RPMI7951 (cell line): ENCODE measurements around the gene IGSF11. TPM values are rescaled to one million over a fixed set of nuclear protein-coding genes. Genes with fewer than 3 reads are reported as not detected.

ENCODE experiments used
- DNase-seq: peaks from one replicate; pipeline ENCODE4 v3.0.0-alpha.2; 2012; ENCODE audit warnings: low read depth
- total RNA-seq: library from RNA; depleted of rRNA; stranded (reverse); fragments of >200 nt; shearing (Covaris generic); gene quantifications from 2 replicates; pipeline ENCODE4 v1.2.3, GENCODE V29; 2014; rRNA removed

IGSF11 gene
- total RNA-seq, 1 experiment from 2014 or later: not detected

GRCh38 chr3:118884748-118885206 is 149.9 kb downstream of the IGSF11 start:
- peak; percentile 39 for DNase-seq

DNA sequence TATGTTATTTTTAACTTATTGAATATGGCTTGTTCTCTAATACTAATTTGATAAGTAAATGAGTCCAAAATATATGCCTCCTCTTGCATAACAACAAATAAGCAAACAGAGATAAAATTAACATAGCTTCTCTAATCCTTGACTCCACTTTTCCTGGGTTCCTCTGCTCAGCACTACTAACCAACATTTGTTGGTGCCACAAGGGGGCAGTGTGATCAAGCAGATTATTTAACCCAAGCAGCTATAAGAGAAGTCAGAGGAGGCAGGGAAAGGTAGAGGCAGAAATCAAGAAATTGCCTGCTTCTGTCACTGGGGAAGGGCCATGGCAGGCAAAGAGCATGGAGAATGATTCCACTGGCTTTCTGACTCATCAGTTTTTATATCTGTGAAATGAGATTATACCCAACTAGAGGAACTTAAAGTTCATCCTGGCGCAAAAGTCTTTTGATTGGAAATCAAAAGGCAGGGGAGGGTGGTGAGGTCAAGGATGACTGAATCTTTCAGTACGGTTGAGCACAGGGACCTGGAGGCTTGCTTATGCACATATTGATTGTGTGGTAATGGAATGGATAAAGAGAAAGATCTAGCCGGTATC is 152.2 kb downstream of the IGSF11 start:
- DNase-seq: peak; percentile 51

DNA sequence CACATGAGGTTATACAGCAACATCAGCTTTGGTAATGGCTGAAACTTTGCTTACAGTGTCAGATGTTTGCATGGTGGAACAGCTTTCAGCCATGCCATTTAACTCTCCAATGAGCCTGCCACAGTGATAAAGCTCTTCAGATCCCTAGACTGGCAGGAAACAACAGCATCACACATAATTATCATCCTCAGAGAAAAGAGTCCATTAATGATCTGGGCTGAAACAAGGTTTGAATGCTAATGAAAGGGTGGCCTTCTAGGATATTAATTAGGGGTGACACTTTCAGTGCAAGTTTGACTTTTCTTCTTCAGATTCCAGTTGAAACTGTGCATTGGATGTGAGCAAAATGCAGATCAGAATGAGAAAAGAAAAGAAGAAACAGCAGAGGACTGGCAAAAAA is 166.6 kb downstream of the IGSF11 start:
- no peak for DNase-seq

DNA sequence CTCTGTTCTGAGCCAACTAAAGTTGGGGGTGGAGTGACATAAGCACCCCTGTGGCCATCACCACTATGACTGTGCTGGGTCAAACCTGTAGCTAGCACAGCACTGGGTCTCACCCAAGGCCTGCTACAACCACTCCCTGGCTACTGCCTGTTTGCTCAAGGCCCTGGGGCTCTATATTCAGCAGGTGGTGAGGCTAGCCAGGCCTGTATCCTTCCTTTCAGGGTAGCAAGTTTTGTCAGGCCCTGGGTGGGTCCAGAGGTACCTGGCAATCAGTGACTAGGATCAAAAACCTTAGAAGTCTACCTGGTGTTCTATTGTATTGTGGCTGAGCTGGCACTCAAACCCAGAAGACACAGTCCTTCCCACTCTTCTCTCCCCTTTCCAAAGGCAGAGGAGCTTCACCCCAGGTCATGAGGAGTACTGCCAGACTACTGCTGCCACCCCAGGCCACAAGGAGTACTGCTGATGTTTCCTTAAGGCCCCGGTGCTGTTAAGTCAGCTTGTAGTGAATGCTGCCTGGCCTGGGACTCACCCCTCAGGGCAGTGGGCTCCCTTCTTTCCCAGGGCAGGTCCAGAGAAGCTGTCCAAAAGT is 170.8 kb downstream of the IGSF11 start:
- DNase-seq: no peak

GRCh38 chr3:118859950-118860349 is 174.7 kb downstream of the IGSF11 start:
- no peak for DNase-seq

- DNase-seq: peak; percentile 62
These were observed 183.0 kb downstream of the IGSF11 start for GRCh38 chr3:118851466-118852193.

DNA sequence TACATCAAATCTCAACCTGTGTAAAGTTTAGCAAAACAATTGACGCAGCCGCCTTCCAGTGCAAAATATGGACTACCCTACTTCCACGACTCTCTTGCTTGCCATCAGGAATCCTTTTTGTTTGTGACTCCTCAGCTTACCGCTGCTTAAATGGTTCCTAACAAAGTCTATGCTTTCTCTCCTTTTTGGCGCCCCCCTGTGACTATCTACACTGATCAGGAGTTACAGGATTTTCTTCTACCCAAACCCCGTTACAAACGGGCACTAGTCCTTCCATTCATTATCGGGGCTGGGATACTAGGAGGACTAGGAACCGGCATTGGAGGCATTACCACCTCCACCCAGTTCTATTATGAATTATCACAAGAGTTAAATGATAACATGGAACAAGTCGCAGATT is 184.0 kb downstream of the IGSF11 start:
- DNase-seq: no peak

Other genes with a start within 250 kb of the IGSF11 start
- gene TEX55, start 111.3 kb upstream of the IGSF11 start, total RNA-seq: not detected in 2 replicates
- not detected in 2 replicates for gene UPK1B, start 138.8 kb upstream of the IGSF11 start, total RNA-seq
- 19.2 and 20.3 TPM in 2 replicates for gene B4GALT4, start 206.0 kb upstream of the IGSF11 start, total RNA-seq